DND-41 (cell line): Measurements from ENCODE around the gene VDAC2.
"Not testable (repeated sequence)": the region's sequence is repeated elsewhere in the genome, so short reads cannot be mapped to it uniquely, and the experiment has no call there.

Experiments used
- ATAC-seq: fragments of 200-7000 bp; cut with Tn5 transposase; 3 replicates; pipeline ENCODE4 v1.9.1; 2021; ENCODE audit warnings: low read depth; ENCODE audit not compliant: insufficient read depth
- DNase-seq: peaks from one replicate; pipeline ENCODE4 v3.0.0-alpha.2; 2020
- H2AFZ ChIP-seq: 2 replicates; pipeline ENCODE4 v1.6.0; 2012; ENCODE audit warnings: low read depth, low read length
- H3K27ac ChIP-seq: 2 replicates; pipeline ENCODE4 v1.5.1; 2012; ENCODE audit warnings: low read length, inconsistent platforms
- H3K27me3 ChIP-seq: fragments of 200-600 bp; sonication (generic); 2 replicates; pipeline ENCODE4 v1.6.0; 2012; ENCODE audit warnings: low read length, mild to moderate bottlenecking, inconsistent platforms; ENCODE audit not compliant: insufficient read depth, poor library complexity
- H3K36me3 ChIP-seq: 2 replicates; pipeline ENCODE4 v1.5.1; 2012; ENCODE audit warnings: low read length, inconsistent platforms; ENCODE audit not compliant: insufficient read depth
- H3K4me1 ChIP-seq: 2 replicates; pipeline ENCODE4 v1.5.1; 2012; ENCODE audit warnings: mild to moderate bottlenecking, low read length; ENCODE audit not compliant: insufficient read depth
- H3K4me2 ChIP-seq: 2 replicates; pipeline ENCODE4 v1.6.0; 2012; ENCODE audit warnings: mild to moderate bottlenecking, moderate library complexity, low read length, inconsistent platforms; ENCODE audit not compliant: insufficient read depth
- H3K4me3 ChIP-seq, 2 experiments: fragments of 200-600 bp in 1 of 2; shearing (Covaris generic) in 1 of 2; 2 replicates each; pipeline ENCODE4 v1.5.1; 2012 to 2016; ENCODE audit warnings: inconsistent platforms in 2 of 2, low read length in 2 of 2, mild to moderate bottlenecking in 2 of 2, low read depth in 1 of 2, moderate library complexity in 1 of 2
- H3K79me2 ChIP-seq: 2 replicates; pipeline ENCODE4 v1.6.0; 2012; ENCODE audit warnings: low read length, inconsistent platforms; ENCODE audit not compliant: insufficient read depth
- H3K9ac ChIP-seq: 2 replicates; pipeline ENCODE4 v1.6.0; 2012; ENCODE audit warnings: low read depth, mild to moderate bottlenecking, inconsistent platforms, low read length, moderate library complexity
- H3K9me3 ChIP-seq: 2 replicates; pipeline ENCODE4 v1.5.1; 2012; ENCODE audit warnings: low read length, moderate library complexity, mild to moderate bottlenecking, inconsistent platforms; ENCODE audit not compliant: insufficient read depth, severe bottlenecking
- H4K20me1 ChIP-seq: 2 replicates; pipeline ENCODE4 v1.6.0; 2012; ENCODE audit warnings: low read length; ENCODE audit not compliant: insufficient read depth
- EZH2 ChIP-seq: IDR thresholded peaks from 3 replicates; pipeline ENCODE4 v1.6.1; 2012; ENCODE audit warnings: borderline replicate concordance, low read depth, mild to moderate bottlenecking, moderate library complexity, low read length, inconsistent platforms; ENCODE audit not compliant: severe bottlenecking
- TF ChIP-seq, protein P1 (sequence below): IDR thresholded peaks from 2 replicates; pipeline ENCODE4 v1.5.1; 2012; ENCODE audit warnings: borderline replicate concordance, low read length, moderate library complexity, mild to moderate bottlenecking; ENCODE audit not compliant: poor library complexity, severe bottlenecking; ENCODE audit errors: extremely low read depth

VDAC2 gene

DNA sequence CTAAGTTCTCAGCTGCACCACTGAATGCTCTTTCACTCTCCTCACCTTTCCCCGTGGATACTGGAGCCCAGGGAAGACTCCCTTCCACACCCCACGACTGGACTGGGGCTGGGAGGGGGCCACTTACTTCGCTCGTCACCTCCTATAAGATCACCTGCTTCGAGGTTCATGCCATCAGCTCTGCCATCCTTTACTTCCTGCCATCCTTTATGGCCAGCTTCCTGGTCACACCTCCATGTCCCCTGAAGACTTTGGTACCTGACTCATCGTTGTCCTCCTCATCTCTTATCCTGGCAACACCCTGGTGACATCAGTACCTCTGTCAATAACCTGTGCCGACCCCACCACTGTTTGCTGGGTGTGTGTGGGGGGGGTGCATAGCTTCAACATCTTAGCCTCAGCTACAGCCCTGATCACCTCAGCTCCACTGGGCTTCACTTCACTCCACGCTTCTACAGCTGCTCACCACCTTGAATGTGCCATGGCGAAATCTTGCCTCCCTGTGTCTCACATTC, 8.7 kb upstream of the VDAC2 start:
- H3K4me1 ChIP-seq = no peaks in the 10 kb centered on the region
- TF ChIP-seq, protein P1, sequence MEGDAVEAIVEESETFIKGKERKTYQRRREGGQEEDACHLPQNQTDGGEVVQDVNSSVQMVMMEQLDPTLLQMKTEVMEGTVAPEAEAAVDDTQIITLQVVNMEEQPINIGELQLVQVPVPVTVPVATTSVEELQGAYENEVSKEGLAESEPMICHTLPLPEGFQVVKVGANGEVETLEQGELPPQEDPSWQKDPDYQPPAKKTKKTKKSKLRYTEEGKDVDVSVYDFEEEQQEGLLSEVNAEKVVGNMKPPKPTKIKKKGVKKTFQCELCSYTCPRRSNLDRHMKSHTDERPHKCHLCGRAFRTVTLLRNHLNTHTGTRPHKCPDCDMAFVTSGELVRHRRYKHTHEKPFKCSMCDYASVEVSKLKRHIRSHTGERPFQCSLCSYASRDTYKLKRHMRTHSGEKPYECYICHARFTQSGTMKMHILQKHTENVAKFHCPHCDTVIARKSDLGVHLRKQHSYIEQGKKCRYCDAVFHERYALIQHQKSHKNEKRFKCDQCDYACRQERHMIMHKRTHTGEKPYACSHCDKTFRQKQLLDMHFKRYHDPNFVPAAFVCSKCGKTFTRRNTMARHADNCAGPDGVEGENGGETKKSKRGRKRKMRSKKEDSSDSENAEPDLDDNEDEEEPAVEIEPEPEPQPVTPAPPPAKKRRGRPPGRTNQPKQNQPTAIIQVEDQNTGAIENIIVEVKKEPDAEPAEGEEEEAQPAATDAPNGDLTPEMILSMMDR = no peak
- TF ChIP-seq EZH2 = no peak
- ATAC-seq (no peak), DNase-seq (no peak)
- H3K36me3 ChIP-seq = no peaks in the 10 kb centered on the region
- H3K27me3 ChIP-seq = no peaks in the 10 kb centered on the region
- H4K20me1 ChIP-seq = no peaks in the 10 kb centered on the region
- no peak overlapping the region for H3K27ac ChIP-seq
- H3K79me2 ChIP-seq = no peaks in the 10 kb centered on the region
- H3K4me3 ChIP-seq = no peak overlapping the region
- no peak overlapping the region for H3K9ac ChIP-seq
- no peak overlapping the region for H2AFZ ChIP-seq
- H3K4me2 ChIP-seq = no peak overlapping the region
- no peaks in the 10 kb centered on the region for H3K9me3 ChIP-seq

DNA sequence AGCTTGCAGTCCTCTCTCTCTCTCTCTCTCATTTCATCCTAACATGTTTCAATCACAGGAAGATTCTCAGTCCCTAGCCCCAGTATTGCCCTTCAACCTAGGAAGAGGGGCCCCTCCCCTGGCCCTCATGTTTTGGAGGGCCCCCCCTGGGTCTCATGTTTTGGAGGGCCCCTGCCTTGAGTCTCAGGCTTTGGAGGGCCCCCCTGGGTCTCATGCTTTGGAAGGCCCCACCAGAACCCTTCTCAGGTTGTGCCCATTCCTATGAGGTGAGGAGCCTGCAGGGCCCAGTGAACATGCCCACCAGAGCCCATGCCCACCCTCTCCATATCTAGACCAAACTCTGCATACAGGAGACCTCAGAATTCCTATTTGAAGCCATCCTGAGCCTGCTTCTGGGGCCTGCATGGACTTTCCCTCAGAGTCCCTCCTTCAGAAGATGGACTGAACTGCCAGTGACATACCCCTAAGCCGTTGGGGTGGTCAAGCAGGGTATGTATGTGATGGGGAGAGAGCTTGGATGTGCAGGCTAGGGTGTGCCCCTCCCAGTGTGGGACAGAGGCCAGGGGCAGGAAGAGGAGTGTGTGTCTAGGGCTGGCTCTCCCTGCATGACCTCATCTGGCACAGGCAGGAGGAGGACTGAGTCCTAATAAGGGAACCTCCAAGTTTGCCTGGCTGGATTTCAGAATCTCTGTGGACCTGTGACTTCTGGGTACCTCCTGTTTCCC, 8.1 kb upstream of the VDAC2 start:
- TF ChIP-seq, protein P1 = no peak
- TF ChIP-seq EZH2 = no peak
- H3K9ac ChIP-seq = no peak overlapping the region
- no peaks in the 10 kb centered on the region for H3K27me3 ChIP-seq
- H3K36me3 ChIP-seq = no peaks in the 10 kb centered on the region
- no peak overlapping the region for H3K4me2 ChIP-seq
- no peaks in the 10 kb centered on the region for H3K79me2 ChIP-seq
- DNase-seq (no peak), ATAC-seq (no peak)
- no peak overlapping the region for H3K4me3 ChIP-seq
- H4K20me1 ChIP-seq = no peaks in the 10 kb centered on the region
- H3K4me1 ChIP-seq = no peaks in the 10 kb centered on the region
- no peak overlapping the region for H3K27ac ChIP-seq
- H2AFZ ChIP-seq = no peak overlapping the region
- no peaks in the 10 kb centered on the region for H3K9me3 ChIP-seq

DNA sequence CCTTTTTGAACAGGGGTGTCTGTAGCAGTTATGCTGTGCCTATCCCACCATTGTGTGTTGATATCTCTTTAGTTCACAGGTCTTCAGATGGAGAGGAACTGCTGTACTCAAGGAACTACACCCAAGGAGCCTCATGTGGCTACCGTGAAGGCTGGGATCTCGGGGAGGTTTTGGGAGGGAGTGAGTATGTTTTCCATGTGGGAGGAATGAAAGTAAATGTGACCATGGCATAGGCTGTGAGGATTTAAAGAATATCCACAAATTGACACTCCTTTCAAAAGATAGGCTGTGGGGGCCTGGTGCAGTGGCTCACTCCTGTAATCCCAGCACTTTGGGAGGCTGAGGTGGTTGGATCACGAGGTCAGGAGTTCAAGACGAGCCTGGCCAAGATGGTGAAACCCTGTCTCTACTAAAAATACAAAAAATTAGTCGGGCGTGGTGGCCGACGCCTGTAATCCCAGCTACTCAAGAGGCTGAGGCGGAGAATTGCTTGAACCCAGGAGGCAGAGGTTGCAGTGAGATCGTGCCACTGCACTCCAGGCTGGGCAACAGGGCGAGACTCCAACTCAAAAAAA, 7.5 kb upstream of the VDAC2 start:
- H3K9ac ChIP-seq, H3K4me3 ChIP-seq, H3K4me1 ChIP-seq, H3K79me2 ChIP-seq, H3K9me3 ChIP-seq, H3K27ac ChIP-seq, H3K27me3 ChIP-seq, H3K4me2 ChIP-seq, ATAC-seq, H2AFZ ChIP-seq, H3K36me3 ChIP-seq, H4K20me1 ChIP-seq, DNase-seq: not testable (repeated sequence)

DNA sequence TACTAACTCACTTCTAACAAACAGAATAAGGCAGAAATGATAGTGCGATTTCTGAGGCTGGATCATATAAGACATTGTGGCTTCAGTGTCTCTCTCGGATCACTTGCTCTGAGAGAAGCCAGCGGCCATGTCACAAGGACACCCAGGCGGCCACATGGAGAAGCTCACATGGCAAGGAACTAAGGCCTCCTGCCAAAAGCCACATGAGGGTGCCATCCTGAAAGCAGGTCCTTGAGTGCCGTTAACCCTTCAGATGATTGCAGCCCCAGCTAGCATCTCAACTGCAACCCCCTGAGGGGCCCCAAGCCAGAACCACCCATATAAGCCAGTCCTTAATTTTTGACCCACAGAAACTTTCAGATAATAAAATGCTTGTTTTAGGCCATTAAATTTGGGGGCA, 6.9 kb upstream of the VDAC2 start:
- no peak for ATAC-seq
- Histone ChIP-seq H3K4me2 (no peak overlapping the region), H3K36me3 (no peaks in the 10 kb centered on the region), H3K4me3 (no peak overlapping the region), H3K27me3 (no peaks in the 10 kb centered on the region), H3K4me1 (no peaks in the 10 kb centered on the region), H3K9ac (no peak overlapping the region), H3K9me3 (no peaks in the 10 kb centered on the region), H2AFZ (no peak overlapping the region), H3K79me2 (no peaks in the 10 kb centered on the region), H4K20me1 (no peaks in the 10 kb centered on the region), H3K27ac (no peak overlapping the region)
- TF ChIP-seq EZH2 = no peak
- TF ChIP-seq, protein P1 = no peak
- no peak for DNase-seq
